ENCODE measurements around the gene NOXA1.

GRCh38 chr9:137461663-137462395 is 38.6 kb downstream of the NOXA1 start:
- TF ChIP-seq JUND (IDR thresholded peaks at IDR 0.05; ENCODE audit: low read length) = no peak
- no peak for TF ChIP-seq JUN (IDR thresholded peaks at IDR 0.05; ENCODE audit: low read depth, low read length)
- TF ChIP-seq CTCF (IDR thresholded peaks at IDR 0.05; ENCODE audit: control extremely low read depth in 1 of 3, insufficient read depth in 1 of 3, low read depth in 1 of 3, low read length in 3 of 3) = peak in 1 of 3 experiments; percentile 12; a peak in 1 of 4 replicates
- no peak for TF ChIP-seq POLR2A (IDR thresholded peaks at IDR 0.05; ENCODE audit: control extremely low read depth in 1 of 2, low read depth in 2 of 2, low read length in 2 of 2)
- TF ChIP-seq SP1 (IDR thresholded peaks at IDR 0.05; ENCODE audit: low read depth, low read length) = no peak
- TF ChIP-seq EP300 (IDR thresholded peaks at IDR 0.05; ENCODE audit: borderline replicate concordance in 1 of 2, low read depth in 2 of 2, low read length in 2 of 2) = no peak
- TF ChIP-seq MAFK (IDR thresholded peaks at IDR 0.05; ENCODE audit: low read depth, low read length) = no peak
- no peak for TF ChIP-seq ATF3 (IDR thresholded peaks at IDR 0.05; ENCODE audit: insufficient read depth, low read depth, low read length)
- no peak for TF ChIP-seq CBX5 (IDR thresholded peaks at IDR 0.05; ENCODE audit: low read depth, low read length)
- no peak for TF ChIP-seq ZNF274 (IDR thresholded peaks at IDR 0.05; ENCODE audit: borderline replicate concordance, extremely low read depth, low read length)
